ENCODE data around the gene ARPC2.
A peak's percentile ranks its signal among the peaks of the same experiment; 100 is the strongest.

The ARPC2 gene

GRCh38 chr2:218202266-218202665, 14.7 kb upstream of the ARPC2 start:
- no peak overlapping the region for H2AFZ ChIP-seq (ENCODE audit: low read depth)
- no peak for TF ChIP-seq CTCF (conservative IDR thresholded peaks at IDR 0.05; ENCODE audit: low read depth, low read length)
- no peak overlapping the region for H3K9ac ChIP-seq
- no peaks in the 10 kb centered on the region for H3K4me1 ChIP-seq (ENCODE audit: low read depth, poor library complexity, severe bottlenecking)
- H3K4me2 ChIP-seq = no peak overlapping the region
- no peaks in the 10 kb centered on the region for H3K36me3 ChIP-seq (ENCODE audit: insufficient read depth)
- no peak overlapping the region for H3K27ac ChIP-seq
- H3K4me3 ChIP-seq (IDR thresholded peaks at IDR 0.05; ENCODE audit: insufficient read depth, low read depth, low read length) = no peak overlapping the region
- H3K79me2 ChIP-seq (ENCODE audit: insufficient read depth, low read depth) = no peaks in the 10 kb centered on the region
- H4K20me1 ChIP-seq (ENCODE audit: insufficient read depth) = no peaks in the 10 kb centered on the region
- no peaks in the 10 kb centered on the region for H3K27me3 ChIP-seq (ENCODE audit: insufficient read depth, low read depth)

DNA sequence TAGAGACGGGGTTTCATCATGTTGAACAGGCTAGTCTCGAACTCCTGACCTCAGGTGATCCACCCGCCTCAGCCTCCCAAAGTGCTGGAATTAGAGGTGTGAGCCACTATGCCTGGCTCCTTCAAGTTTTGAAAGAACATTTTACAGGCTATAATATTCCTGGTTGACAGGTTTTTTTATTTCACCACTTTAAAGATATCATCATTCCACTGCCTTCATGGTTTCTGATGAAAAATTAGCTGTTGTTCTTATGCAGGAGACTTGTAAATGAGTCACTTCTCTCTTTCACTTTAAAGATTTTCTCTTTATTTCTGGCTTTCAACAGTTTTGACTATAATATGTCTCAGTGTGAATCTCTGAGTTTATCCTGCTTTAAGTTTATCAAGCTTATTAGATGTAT, 7.9 kb upstream of the ARPC2 start:
- no peaks in the 10 kb centered on the region for H4K20me1 ChIP-seq (ENCODE audit: insufficient read depth)
- H3K27ac ChIP-seq = no peak overlapping the region
- H3K36me3 ChIP-seq (ENCODE audit: insufficient read depth) = no peaks in the 10 kb centered on the region
- no peak overlapping the region for H3K4me2 ChIP-seq
- no peak overlapping the region for H3K9ac ChIP-seq
- H3K4me1 ChIP-seq (ENCODE audit: low read depth, poor library complexity, severe bottlenecking) = no peaks in the 10 kb centered on the region
- no peak overlapping the region for H2AFZ ChIP-seq (ENCODE audit: low read depth)
- no peak overlapping the region for H3K4me3 ChIP-seq (IDR thresholded peaks at IDR 0.05; ENCODE audit: insufficient read depth, low read depth, low read length)
- no peaks in the 10 kb centered on the region for H3K27me3 ChIP-seq (ENCODE audit: insufficient read depth, low read depth)
- no peaks in the 10 kb centered on the region for H3K79me2 ChIP-seq (ENCODE audit: insufficient read depth, low read depth)
- no peak for TF ChIP-seq CTCF (conservative IDR thresholded peaks at IDR 0.05; ENCODE audit: low read depth, low read length)

DNA sequence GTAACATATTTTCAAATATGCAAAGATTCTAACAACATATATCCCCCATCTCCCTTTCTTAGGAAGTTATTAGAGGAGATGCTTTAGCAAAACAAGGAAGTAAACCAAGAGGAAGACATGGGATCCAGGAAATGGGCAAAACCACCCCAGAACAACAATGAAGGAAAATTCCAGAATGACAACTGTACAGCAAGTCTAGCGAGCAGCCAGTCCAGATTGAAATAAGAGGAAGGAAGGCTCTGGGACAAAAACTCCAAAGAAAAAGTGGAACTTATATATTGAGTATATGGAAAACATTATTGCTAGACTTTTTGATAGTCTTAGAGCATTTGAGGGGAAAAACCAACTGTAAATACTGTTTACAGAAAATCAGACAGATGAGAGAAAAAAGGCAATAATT, 2.9 kb upstream of the ARPC2 start:
- H2AFZ ChIP-seq (ENCODE audit: low read depth) = no peak overlapping the region
- H3K4me3 ChIP-seq (IDR thresholded peaks at IDR 0.05; ENCODE audit: insufficient read depth, low read depth, low read length) = no peak overlapping the region
- H3K4me2 ChIP-seq = no peak overlapping the region
- TF ChIP-seq CTCF (conservative IDR thresholded peaks at IDR 0.05; ENCODE audit: low read depth, low read length) = no peak
- no peaks in the 10 kb centered on the region for H3K36me3 ChIP-seq (ENCODE audit: insufficient read depth)
- H3K27me3 ChIP-seq (ENCODE audit: insufficient read depth, low read depth) = no peaks in the 10 kb centered on the region
- H4K20me1 ChIP-seq (ENCODE audit: insufficient read depth) = 0 out of 2 replicates have a peak, but pooled peaks cover 4% of the 10 kb centered on the region
- H3K27ac ChIP-seq = no peak overlapping the region
- no peak overlapping the region for H3K9ac ChIP-seq
- H3K79me2 ChIP-seq (ENCODE audit: insufficient read depth, low read depth) = peaks cover 20% of the 10 kb centered on the region
- H3K4me1 ChIP-seq (ENCODE audit: low read depth, poor library complexity, severe bottlenecking) = peaks cover 15% of the 10 kb centered on the region

DNA sequence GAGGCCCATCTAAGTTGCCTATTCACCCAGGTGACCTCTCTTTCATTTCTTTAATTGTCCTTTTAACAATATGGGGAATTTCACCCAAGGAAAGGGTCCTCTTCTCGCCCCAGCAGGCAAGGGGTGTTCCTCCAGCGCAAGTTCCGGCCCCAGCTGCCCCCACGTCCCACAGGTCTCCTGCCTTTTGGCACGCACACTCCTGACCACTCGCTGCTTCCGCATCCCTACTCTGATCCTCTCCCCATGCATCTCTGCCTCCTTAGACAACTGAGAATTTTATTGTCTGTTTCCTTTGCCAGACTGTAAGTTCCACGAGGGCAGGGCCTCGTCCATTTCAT, 684 bp upstream of the ARPC2 start:
- Histone ChIP-seq H2AFZ (ENCODE audit: low read depth) (peak overlapping the region; percentile 83), H3K4me1 (ENCODE audit: low read depth, poor library complexity, severe bottlenecking) (peaks cover 37% of the 10 kb centered on the region), H3K4me3 (IDR thresholded peaks at IDR 0.05; ENCODE audit: insufficient read depth, low read depth, low read length) (peak overlapping the region; percentile 76), H4K20me1 (ENCODE audit: insufficient read depth) (0 out of 2 replicates have a peak, but pooled peaks cover 4% of the 10 kb centered on the region), H3K9ac (peak overlapping the region; percentile 60; the same call in 1 of the 2 replicates), H3K27ac (peak overlapping the region; percentile 44), H3K27me3 (ENCODE audit: insufficient read depth, low read depth) (no peaks in the 10 kb centered on the region), H3K79me2 (ENCODE audit: insufficient read depth, low read depth) (peaks cover 42% of the 10 kb centered on the region), H3K4me2 (peak overlapping the region; percentile 37), H3K36me3 (ENCODE audit: insufficient read depth) (no peaks in the 10 kb centered on the region)
- TF ChIP-seq CTCF (conservative IDR thresholded peaks at IDR 0.05; ENCODE audit: low read depth, low read length) = no peak
